Measurements from ENCODE around the gene EPHA7. TPM values are rescaled to one million over a fixed set of nuclear protein-coding genes. Genes with fewer than 3 reads are reported as not detected.
A peak's percentile ranks its signal among the peaks of the same experiment; 100 is the strongest.

Gene EPHA7
- total RNA-seq = under 0.01 TPM

DNA sequence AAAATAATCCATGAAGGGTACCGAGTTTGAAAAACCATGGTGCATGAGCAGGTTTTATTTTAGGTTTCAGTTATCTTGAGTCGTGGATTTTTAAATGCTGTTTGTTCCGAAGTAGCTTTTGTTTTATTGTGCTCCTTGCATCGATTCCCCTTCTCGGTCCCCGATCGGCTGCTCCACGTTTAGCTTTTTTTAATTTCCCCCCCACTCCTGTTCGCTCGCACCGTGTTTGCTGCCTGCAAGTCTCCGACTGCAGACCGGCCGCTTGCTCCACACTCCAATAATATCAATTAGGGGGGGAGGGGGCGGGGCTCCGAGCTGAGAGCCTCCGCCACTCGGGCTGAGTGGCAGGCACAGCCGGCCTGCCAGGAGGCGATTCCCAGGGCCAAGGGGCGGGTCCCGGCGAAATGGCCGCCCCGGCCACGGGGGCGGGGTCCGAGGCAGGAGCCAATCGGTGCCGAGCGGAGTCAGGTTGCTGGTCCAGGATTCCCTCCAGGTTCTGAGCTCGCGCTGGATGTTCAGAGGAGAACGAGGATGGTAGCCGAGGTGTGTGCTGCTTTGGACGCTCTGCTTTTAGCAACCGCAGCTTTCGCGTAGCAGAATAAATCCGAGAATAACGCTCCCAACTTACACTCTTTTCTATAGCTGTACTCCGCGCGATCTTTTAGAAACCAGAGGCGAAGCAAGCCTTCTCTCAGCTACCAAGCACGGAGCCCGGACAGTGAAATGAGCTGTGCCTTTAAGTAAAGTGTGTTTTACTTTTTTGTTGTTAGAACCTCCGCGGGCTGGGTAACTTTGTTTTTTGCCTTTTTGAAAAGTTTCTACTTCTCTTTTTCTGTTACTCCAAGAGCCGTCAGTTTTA is at the start of gene EPHA7:
Gene EPHA7, minus strand, starts transcription at position 256 of the 859 bp plus-strand sequence. Its CDS starts 218 bp downstream, at position 38.
- H3K4me1 ChIP-seq (ENCODE audit: insufficient read depth, low read length) = peaks cover 20% of the 10 kb centered on the region
- no peaks in the 10 kb centered on the region for H3K9me3 ChIP-seq (ENCODE audit: low read depth, low read length)
- peak within 1 kb of the TSS; percentile 10 for H3K4me3 ChIP-seq (ENCODE audit: low read length)
- H3K27me3 ChIP-seq (ENCODE audit: insufficient read depth, low read length) = peaks cover 71% of the 10 kb centered on the region

DNA sequence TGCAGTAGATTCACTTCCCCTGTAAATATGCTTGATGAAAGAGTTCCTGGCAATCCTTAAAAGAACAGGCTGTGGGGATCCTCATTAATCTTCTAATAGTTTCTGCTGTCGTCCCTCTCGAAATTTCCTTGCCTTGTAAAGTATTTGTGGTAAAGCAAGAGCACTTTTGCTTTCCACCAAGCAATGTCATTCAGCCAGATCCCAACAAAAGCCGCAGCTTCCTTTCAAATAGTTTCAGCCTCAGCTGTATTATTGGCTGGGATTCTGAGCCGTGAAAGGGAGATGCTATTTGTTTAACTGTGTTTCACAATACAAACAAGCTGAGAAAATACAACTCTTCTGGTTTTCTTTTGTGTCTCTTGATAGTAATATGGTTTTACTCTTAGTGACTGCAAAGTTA is 48.9 kb upstream of the EPHA7 start:
- H3K4me3 ChIP-seq (ENCODE audit: low read length) = no peak overlapping the region
- no peaks in the 10 kb centered on the region for H3K4me1 ChIP-seq (ENCODE audit: insufficient read depth, low read length)

DNA sequence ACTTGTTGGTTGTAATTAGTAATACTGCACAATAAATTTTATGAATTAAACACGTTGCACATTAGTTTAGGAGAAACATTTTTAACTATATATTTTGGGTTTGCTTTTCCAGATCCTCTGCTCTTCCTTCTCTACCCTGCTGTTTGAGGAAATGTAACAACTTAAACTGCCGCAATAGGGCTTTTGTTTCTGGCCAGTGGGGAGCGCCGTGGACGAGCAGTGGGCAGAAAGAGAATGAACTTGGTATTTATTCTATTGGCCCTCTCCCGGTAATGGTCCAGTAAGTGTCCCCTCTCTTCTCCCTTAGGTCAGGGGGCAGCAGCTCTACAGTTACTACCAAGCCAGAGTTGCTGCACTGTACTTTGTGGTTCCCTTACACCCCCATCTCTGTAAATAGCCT is 35.2 kb upstream of the EPHA7 start:
- Histone ChIP-seq H3K9me3 (ENCODE audit: low read depth, low read length) (no peaks in the 10 kb centered on the region), H3K27me3 (ENCODE audit: insufficient read depth, low read length) (no peaks in the 10 kb centered on the region), H3K4me3 (ENCODE audit: low read length) (no peak overlapping the region), H3K4me1 (ENCODE audit: insufficient read depth, low read length) (no peaks in the 10 kb centered on the region)

More for the DNA sequence above, 48.9 kb upstream of the EPHA7 start:
- H3K9me3 ChIP-seq (ENCODE audit: low read depth, low read length) = no peaks in the 10 kb centered on the region
- H3K27me3 ChIP-seq (ENCODE audit: insufficient read depth, low read length) = no peaks in the 10 kb centered on the region

DNA sequence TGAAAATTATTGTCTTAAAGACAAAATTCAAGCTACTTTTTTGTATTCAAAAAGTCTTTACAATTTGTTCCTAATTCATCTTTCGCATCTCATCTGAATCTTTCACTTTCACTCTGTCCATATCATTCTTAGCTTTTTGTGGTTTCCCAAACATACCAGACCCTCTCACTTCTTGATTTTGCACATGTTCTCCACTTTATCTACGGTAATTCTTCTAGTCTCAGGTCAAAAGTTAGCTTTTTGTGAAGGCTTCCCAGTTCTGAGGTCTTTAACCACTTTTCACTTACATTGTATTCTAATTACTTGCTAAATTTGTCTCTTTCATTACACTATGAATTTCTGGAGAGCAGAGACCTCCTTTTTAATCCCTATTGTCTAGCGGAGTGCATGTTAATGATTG is 34.6 kb upstream of the EPHA7 start:
- H3K9me3 ChIP-seq (ENCODE audit: low read depth, low read length) = no peaks in the 10 kb centered on the region
- H3K4me1 ChIP-seq (ENCODE audit: insufficient read depth, low read length) = no peaks in the 10 kb centered on the region
- H3K4me3 ChIP-seq (ENCODE audit: low read length) = no peak overlapping the region
- no peaks in the 10 kb centered on the region for H3K27me3 ChIP-seq (ENCODE audit: insufficient read depth, low read length)

DNA sequence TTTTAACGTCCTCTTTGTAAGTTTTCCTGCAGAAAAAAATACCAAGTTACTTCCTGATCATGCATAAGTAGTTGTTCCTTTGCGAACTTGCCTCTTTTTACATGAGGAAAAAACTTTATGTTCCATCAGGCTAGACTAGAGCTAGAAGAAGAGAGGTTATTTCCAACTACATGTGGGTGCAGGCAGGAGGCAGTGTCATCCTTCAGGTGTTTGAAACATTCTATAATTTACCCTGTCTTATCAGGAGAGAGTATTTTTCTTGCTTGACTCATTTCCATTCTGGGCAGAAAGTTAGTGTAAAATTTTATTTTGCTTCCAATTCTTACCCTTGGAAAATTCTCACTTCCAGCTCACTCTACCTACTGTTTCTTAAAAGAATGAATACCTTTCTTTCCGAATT is 28.5 kb upstream of the EPHA7 start:
- Histone ChIP-seq H3K4me1 (ENCODE audit: insufficient read depth, low read length) (no peaks in the 10 kb centered on the region), H3K9me3 (ENCODE audit: low read depth, low read length) (no peaks in the 10 kb centered on the region), H3K27me3 (ENCODE audit: insufficient read depth, low read length) (no peaks in the 10 kb centered on the region), H3K4me3 (ENCODE audit: low read length) (no peak overlapping the region)

DNA sequence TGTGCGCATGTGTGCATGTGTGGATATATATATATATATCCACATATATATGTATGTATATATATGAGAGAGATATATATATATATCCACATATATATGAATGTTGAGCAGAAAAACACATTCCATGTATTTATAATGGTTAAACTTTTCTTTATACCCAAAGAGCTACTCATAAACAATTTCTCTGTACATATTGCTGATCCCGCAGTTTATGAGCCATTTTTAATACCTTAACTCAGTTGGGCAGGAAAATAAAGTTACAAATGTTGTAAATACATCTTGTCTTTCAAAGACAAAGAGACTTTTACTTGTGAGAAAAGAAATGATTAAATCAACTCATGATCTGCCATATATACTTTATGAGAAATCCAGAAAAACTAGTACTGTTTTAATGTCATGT is 18.1 kb upstream of the EPHA7 start:
- H3K4me1 ChIP-seq (ENCODE audit: insufficient read depth, low read length) = no peaks in the 10 kb centered on the region
- H3K9me3 ChIP-seq (ENCODE audit: low read depth, low read length) = no peaks in the 10 kb centered on the region
- H3K27me3 ChIP-seq (ENCODE audit: insufficient read depth, low read length) = no peaks in the 10 kb centered on the region
- no peak overlapping the region for H3K4me3 ChIP-seq (ENCODE audit: low read length)

DNA sequence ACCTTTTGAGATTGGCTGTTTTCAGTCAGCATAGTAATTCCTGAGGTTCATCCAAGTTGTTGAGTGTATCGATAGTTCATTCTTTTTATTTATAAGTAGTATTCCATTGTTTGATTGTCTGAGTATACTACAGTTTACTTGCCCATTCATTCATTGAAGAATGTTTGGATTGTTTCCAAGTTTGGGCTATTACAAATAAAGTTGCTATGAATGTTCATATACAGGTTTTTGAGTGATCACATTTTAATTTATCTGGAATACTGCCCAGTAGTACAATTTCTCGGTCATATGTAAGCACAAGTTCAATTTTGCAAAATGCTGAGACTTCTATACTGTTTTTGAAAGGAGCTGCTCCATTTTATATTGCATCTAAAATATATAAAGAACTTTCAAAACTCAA is 14.2 kb upstream of the EPHA7 start:
- Histone ChIP-seq H3K4me1 (ENCODE audit: insufficient read depth, low read length) (no peaks in the 10 kb centered on the region), H3K9me3 (ENCODE audit: low read depth, low read length) (no peaks in the 10 kb centered on the region), H3K4me3 (ENCODE audit: low read length) (no peak overlapping the region), H3K27me3 (ENCODE audit: insufficient read depth, low read length) (no peaks in the 10 kb centered on the region)

DNA sequence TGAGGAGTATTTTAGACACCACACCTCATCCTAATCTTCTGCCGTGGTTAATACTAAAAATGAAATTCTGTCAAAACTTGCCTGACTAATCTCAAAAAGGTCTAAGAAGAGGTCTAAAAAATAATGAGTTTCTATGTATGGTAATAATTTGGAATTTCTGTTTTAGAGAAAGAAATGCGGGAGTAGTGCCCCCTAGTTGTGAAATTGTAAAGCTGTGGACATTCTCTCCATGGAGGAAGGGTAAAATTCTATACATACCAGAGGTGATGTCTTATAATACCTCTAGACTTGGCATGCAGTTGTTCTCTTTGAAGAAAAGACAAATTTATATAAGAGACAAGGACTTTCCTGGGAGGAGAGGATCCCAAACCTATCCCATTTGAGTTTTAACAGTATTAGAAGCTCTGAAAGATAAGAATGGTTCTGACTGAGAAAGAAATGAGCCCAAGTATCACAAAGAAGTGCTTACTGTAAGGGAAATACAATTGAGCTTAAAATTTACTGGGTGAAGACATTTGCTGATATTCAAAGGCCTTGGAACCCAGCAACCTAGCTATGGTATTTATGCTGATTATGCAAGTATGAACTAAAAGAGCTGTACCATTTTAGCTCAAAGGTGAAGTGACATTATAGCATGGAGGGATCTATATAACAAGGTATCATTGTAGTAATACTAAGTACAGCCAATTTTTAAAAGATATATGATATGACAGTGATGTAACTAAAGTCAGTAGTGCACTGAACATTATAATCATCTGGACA is 5.1 kb upstream of the EPHA7 start:
- Histone ChIP-seq H3K27me3 (ENCODE audit: insufficient read depth, low read length) (peaks cover 25% of the 10 kb centered on the region), H3K4me3 (ENCODE audit: low read length) (no peak overlapping the region)

DNA sequence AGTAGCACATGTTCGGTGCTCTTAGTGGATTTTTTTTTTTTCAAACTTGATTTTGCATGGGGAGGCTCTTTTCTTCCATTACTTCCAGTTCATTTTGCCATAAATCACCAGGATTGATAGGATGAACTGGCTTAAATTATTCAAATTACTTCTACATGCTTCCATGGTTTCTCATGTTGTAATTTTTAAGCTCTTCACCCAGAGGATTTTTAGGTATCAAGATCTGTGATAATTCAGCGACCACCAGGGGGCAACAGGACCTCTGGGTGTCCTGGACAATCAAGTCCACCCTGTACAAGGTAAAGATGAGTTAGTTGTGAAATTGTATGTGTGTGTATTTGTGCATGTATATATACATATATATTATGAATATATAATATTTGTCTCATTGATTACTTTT is 4.2 kb upstream of the EPHA7 start:
- Histone ChIP-seq H3K4me3 (ENCODE audit: low read length) (no peak overlapping the region), H3K9me3 (ENCODE audit: low read depth, low read length) (no peaks in the 10 kb centered on the region), H3K27me3 (ENCODE audit: insufficient read depth, low read length) (peaks cover 34% of the 10 kb centered on the region), H3K4me1 (ENCODE audit: insufficient read depth, low read length) (peaks cover 14% of the 10 kb centered on the region)

More for the DNA sequence above, 5.1 kb upstream of the EPHA7 start:
- Histone ChIP-seq H3K4me1 (ENCODE audit: insufficient read depth, low read length) (peaks cover 6% of the 10 kb centered on the region), H3K9me3 (ENCODE audit: low read depth, low read length) (no peaks in the 10 kb centered on the region)

DNA sequence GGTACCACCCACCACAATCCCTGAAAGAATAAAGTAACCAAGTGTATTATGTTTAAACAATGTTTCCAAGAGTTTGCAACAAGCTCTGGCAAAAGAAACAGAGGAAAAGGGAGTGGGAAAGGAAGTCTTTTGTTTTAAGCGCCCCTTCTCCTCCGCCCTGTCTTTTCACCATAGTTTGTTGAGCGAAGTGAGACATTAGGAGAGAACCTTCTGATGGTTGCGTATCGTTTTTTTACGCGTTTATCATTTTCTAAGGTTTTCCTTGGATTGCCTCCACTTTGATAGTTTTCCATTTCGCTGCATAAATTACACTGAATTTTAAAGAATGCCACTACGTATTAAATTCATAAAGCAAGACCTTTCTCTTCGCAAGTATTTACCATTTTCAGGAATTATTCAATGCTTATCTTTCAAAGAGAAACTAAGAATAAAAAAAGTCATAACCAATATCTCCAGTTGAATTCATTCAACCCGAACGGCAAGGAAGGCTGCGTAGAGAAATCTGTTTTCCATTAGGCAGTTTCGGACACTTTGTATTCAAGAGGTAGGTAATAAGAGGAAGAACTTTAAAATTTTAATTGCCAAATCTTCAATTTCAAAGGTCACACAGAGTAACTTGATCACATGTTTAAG is 920 bp upstream of the EPHA7 start:
- Histone ChIP-seq H3K27me3 (ENCODE audit: insufficient read depth, low read length) (peaks cover 64% of the 10 kb centered on the region), H3K4me1 (ENCODE audit: insufficient read depth, low read length) (peaks cover 20% of the 10 kb centered on the region), H3K9me3 (ENCODE audit: low read depth, low read length) (no peaks in the 10 kb centered on the region), H3K4me3 (ENCODE audit: low read length) (no peak overlapping the region)

DNA sequence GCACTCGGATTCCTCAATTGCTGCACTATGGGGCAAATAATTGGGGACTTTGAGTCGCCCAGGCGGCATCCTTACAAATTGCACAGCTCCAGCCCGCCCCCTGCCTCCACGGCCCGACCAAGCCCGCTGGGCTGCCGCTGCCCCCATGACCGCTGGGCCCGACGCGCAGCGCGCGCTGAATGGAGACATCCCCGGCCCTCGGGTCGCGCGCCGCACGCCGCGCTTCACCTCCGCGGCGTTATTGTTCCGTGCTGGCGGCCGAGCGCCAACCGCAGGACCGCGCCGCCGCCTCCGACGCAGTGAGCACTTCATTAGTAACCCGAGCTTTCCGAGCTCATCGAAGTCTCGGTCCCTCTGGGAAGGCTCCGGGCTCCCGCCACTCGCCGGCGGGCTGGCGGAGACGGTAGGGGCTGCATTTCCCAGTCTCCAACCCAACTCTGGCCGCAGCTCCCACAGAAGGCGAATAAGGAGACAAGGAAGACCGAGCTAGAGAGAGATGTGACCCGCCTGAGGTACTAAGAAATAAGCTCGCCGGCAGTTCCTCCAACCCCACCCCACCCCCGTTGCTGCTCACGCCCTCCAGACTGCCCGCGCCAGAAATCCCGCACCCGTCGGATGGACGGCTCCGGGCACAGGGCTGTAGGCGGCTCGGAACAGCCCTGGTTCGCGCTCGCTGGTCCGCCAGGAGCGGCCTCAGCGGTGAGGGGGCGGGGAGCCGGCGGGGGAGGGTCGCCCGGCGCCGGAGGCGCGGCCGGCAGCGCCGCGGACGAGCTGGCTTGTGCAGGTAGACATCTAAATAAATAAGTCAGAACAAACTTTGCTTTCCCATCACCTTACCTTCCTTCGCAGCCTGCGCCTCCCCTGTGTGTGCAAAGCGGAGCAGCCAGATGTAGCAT is 703 bp downstream of the EPHA7 start:
- Histone ChIP-seq H3K4me3 (ENCODE audit: low read length) (peak overlapping the region; percentile 10), H3K9me3 (ENCODE audit: low read depth, low read length) (no peaks in the 10 kb centered on the region), H3K4me1 (ENCODE audit: insufficient read depth, low read length) (peaks cover 20% of the 10 kb centered on the region), H3K27me3 (ENCODE audit: insufficient read depth, low read length) (peaks cover 75% of the 10 kb centered on the region)

DNA sequence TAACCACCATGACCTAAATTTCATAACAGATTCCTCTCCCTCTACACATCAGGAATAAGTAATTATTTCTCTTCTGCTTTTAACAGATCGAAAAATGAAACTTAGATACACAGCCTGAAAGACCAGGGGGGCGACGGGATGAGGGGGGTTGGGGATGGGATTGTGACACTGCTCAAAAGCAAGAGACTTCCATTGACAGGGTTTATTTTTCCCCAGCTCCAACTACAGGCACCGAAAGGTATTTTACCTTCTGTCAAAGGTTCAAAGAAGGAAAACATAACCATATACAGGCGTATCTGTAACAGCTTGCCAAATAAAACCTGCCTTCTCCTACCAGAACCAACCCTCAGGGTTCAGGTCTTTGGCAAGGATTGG is 1.3 kb downstream of the EPHA7 start:
- peaks cover 75% of the 10 kb centered on the region for H3K27me3 ChIP-seq (ENCODE audit: insufficient read depth, low read length)
- H3K9me3 ChIP-seq (ENCODE audit: low read depth, low read length) = no peaks in the 10 kb centered on the region
- no peak overlapping the region for H3K4me3 ChIP-seq (ENCODE audit: low read length)
- peaks cover 20% of the 10 kb centered on the region for H3K4me1 ChIP-seq (ENCODE audit: insufficient read depth, low read length)

DNA sequence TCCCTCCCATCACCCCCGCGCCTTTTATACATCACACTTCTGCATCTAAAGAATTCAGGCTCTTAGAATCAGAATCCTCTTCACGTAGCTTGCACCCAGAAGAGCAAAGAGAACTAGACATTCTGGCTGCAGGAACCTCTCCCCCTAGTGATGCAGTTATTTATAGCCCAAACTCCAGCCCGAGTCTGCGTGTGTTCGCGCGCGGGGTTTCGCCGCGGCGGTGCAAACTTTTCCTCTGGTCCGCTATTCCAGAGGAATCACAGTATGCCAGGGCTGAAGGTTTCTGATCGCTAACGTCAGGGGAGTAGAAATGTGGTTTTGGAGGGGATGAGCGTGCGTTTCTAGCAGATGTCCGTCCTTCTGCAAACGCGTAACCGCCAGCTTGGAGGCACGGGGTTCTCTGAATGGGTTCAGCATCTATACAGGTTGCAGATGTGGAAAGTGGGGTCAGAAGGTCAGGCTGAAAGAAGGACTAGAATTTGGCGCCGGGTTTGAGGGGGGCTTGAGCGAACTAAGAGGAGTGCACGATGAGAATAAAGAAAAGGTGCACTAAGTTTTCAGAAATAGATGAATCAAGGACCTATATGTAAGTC is 1.8 kb downstream of the EPHA7 start:
- H3K27me3 ChIP-seq (ENCODE audit: insufficient read depth, low read length) = peaks cover 72% of the 10 kb centered on the region
- H3K4me1 ChIP-seq (ENCODE audit: insufficient read depth, low read length) = peaks cover 20% of the 10 kb centered on the region
- H3K4me3 ChIP-seq (ENCODE audit: low read length) = no peak overlapping the region
- no peaks in the 10 kb centered on the region for H3K9me3 ChIP-seq (ENCODE audit: low read depth, low read length)

Measured in mononuclear cell (primary cell).